HUDEP-2 (cell line): ENCODE results near the gene APOL2.
"Not testable (repeated sequence)": the region's sequence is repeated elsewhere in the genome, so short reads cannot be mapped to it uniquely, and the experiment has no call there.

ENCODE experiments used
- DNase-seq, 76 experiments: peaks; one replicate each; lab custom pipeline; 2025; ENCODE audit not compliant: unreplicated experiment in 76 of 76; lab: John Stamatoyannopoulos, UW

The APOL2 gene

DNA sequence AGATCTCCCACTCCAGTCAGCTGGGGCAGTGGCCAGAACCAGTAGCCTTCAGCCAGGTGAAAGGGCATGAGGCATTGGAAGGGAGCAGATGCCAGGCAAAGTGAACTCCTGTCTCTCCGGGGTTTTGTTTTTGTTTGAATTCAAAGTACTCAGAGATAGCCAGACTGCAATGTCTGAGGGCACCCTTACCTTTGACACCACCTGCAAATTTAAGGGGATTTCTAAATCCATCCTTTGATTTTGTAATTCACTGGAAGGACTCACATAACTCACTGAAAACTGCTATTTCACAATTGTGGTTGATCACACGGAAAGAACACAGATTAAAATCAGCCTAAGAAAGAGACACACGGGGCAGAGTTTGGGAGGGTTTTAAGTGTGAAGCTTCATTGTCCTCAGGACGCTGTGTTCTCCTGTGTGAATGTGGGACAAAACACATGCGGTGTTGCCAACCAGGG lies 23.9 kb upstream of the APOL2 start:
- DNase-seq, result peak in 2 of 76 experiments; percentile 17 to 24

DNA sequence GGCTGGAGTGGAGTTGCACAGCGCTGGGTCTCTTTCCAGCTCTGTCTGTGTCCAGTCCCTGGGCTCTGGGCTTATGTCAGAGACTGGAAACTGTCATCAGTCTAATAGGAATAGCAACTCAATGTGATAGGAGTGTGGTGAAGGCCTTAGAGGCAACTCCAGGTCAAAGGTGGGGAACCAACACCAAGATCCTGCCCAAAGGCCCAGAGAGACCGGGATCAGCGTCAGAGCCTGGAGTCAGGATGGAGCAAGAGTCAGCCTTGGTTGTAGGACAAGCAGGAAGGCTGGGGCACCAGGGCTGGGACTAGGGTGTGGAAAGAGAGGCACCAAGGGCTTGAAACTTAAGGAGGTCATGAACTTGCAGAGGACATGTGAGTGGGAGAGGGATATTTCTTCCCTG lies 23.0 kb upstream of the APOL2 start:
- DNase-seq, result not testable (repeated sequence)

DNA sequence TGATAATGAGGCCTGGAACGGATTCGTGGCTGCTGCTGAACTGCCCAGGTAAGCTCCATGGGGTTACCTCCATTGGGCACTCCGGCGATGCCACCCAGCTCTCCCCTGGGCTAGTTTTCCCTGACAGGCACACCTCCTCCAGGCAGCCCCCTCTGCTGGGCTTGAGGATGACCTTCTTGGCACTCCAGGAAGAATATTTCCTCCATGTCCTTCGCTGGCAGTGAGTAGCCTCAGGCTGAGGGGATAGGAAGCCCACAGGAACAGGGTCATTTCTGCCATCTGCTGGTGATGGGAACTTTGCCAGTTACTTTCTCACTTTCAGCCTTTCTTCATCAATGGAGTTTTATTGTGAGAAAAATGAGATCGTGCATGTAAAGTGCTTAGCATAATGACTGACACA lies 22.3 kb upstream of the APOL2 start:
- not testable (repeated sequence) for DNase-seq

DNA sequence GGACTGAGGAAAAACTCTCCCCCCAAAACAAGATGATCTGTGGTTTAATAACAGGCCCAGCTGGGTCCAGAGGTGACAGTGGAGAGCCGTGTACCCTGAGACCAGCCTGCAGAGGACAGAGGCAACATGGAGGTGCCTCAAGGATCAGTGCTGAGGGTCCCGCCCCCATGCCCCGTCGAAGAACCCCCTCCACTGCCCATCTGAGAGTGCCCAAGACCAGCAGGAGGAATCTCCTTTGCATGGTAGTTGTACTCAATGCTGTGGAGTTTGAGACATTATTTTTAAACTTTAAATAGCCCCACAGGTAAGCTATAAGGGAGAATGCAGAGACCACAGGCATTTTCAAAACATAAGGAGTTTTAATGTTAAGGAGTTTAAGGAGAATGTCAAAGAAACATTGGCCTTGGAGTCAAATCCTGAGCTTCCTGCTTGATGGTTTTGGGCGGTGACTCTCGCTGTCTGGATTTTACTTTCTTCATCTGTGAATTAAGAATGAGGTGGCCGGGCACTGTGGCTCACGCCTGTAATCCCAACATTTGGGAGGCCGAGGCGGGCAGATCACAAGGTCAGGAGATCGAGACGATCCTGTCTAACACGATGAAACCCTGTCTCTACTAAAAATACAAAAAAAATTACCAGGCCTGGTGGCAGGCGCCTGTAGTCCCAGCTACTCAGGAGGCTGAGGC lies 20.4 kb upstream of the APOL2 start:
- no peak for DNase-seq

DNA sequence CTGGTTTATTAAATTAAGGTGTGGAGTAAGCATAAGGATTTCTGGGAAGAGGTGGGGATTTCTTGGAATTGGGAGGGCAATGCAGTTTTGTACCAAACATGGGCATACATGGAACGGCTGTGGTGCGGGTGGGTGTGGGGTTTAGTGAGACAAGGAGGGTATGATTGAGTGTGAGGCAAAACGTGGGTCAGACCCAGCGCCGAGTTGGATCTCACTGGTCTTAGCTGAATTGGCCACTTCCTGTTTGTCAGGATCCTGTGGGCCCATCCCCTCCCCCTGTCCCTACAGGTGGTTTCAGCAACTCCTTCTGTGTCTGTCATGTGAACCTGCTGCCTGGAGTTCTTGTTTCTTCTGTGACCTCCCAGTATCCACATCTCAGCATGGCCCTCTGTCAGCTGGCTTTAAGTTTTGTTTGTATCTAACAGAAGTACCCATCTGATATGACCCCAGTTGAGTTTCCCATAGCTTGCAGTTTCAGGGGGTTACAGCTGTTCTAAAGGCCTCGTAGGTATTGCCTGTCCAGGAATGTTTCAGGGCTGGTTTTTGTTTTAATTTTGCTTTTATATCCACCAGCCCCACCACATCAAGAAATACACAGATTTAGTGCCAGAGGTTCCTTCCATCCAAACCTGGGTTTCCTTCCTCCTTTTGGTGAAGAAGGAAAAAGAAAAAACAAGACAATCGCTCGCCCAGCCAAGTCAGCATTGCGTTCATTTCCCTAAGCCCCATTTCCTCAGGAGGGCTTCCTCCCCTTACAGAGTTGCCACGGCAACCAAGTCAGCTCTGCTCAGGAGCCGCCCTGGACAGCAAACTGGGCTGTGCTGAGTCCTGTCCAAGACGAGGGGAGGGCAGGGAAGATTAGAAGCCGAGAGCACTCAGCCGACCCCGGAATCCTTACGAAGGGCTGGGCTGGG lies 19.6 kb upstream of the APOL2 start:
- peak in 4 of 76 experiments; percentile 7 to 39 (median 16) for DNase-seq

DNA sequence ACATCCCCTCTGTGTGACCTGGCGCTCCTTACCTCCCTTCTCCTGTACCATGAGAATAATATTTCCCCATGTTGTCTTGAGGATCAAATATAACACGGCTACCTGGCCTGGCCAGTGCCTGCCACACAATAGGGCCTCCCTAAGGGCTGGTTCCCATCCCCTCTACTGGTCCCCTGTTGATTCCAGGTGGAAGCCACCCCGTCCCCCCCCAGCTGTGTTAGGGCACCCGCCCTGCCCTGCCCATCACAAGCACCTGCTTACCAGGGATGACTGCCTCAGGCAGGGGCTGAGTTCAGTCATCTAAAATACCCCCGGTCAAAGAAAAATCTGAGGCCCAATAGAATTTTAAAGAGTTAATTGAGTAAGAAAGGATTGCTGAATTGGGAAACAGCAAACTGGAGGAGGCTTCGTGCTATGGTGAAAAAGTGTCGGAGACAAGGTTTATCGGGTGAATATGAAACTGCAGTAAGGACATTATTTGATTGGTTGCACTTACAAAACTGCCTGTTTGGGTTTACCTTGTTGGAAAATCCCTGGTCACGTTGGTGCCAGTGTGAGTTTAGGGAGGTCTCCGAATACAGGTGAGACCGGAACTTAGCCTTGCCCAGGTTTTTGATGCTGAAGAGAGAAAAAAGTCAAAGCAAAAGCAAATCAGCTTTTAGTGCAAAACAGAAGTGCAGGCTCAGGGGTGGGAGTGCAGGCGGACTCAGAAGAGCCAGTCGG lies 18.8 kb upstream of the APOL2 start:
- DNase-seq, result no peak

DNA sequence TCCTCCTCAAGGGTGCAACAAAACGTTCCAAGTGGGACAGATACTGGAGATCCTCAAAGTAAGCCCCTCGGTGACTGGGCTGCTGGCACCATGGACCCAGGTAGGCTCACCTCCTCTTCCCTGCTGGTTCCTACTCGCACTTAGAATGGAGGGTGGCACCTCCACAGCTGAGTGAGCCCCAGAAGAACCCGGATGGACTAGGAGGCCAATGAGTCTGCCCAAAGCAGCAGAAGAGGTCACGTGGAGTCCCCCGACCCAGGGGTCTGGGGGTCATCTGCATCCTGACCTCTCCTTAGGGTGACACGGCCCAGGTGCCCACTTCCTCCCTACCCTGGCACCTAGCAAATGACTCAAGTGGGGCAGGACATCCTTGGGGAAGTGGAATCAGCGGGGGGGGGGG lies 18.0 kb upstream of the APOL2 start:
- no peak for DNase-seq

DNA sequence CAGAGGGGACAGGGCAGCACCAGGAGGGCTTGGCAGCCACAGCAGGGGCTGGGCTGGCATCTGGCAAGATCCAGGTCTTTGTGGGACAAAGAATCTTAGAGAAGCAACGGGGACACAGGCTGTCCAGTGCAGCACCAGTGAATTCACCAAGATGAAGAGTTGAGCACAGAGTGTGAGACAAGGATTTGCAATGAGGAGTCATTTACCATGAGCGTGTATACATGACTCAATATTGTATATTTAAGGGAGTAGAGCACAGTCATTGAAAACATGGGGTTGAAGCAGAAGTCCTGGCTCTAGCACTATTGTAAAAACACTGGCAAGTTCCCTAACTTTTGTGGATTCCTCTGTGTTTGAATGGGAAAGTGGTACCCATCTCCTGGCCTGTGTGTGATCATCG lies 17.2 kb upstream of the APOL2 start:
- no peak for DNase-seq

DNA sequence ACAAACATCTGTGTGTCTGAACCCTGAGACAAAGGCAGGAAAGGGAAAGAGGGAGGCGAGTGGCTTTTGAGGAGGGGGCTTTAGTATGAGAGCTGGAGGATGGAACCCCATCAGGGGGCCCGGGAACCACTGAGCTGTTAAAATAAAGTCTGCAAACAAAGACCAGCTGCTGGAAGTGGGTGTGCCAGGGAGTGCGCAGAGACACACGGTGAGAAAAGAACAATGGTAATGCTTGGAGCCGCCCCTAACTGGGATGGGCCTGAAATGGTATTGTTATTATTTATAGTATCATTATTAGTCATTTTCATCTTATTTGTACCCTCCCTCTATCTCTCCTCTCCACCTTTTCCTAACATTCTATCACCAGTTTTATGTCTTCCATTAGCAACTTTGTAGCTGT lies 16.2 kb upstream of the APOL2 start:
- DNase-seq, result not testable (repeated sequence)

DNA sequence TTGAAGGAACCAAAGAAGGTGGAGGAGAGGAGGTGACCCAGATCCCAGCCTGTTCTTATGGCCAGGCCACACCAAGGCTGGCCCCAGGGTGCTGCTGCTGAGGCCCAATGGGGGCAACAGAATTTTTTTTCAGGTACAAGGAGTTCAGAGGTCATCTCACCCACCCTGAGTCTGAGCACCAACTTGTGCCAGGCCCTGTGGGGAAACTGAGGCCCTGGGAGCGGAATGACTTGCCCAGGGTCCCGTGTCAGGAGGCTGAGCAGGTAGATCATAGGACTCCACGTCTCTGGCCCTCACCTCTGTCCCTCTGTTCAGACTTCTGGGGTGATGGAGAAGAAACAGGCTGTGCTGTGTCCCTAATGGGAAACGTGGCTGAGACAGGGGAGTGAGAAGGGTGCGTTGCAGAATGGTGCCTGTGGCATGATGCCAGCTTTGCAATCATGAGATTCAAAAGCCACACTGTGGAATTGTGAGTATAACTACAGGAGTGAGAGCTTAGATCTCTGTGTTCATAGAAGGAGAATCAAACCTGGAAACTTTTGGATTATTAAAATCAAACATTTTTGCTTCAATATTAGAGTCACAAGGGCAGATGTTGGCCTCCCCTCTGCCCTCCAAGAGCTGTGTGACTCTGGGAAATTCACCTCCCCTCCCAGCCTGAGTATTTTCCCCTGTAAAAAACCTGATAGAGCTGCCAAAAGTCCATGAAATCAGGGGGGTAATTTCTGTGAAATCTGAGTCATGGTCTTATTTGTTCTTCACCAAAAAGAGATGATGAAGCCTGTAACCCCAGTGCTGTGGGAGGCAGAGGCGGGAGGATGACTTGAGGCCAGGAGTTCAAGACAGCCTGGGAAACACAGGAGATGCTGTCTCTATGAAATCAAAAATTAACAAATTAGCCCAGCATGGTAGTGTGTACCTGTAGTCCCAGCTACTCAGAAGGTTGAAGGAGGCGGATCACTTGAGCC lies 14.5 kb upstream of the APOL2 start:
- peak in 45 of 76 experiments; percentile 17 to 70 (median 35) for DNase-seq

DNA sequence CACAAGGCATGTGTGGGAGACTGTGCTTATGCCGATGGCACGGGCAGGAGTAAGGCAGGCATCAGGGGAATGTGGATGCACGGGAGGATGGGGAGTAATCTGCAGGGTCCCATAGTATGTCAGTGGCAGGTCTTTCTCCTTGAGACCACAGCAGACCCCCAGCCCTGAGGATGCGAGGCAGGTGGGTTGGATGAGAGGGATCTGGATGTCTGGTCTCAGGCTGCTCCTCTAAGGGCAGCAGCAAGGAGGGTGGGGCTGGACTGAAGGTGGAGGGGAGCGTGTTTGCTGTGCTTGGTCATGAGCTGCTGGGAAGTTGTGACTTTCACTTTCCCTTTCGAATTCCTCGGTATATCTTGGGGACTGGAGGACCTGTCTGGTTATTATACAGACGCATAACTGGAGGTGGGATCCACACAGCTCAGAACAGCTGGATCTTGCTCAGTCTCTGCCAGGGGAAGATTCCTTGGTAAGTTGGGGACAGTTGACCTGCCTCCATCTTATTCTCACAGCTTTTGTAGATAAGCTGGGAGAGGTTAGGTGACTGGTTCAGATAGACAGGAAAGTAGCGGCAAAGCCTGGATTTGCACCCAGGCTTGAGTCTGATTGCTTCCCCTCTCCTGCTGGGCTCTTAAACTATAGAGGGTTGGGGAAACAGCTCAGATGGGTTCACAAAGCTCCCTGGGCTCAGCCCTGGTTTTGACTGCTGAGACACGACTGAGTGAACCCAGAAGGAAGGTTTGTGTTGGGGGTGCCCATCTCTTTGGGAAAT lies 13.6 kb upstream of the APOL2 start, which contains the start of gene APOL1:
Gene APOL1, plus strand, starts transcription at position 380 of the 769 bp plus-strand sequence. CDS start 1,823 bp downstream, outside the sequence.
- DNase-seq, result peak in 51 of 76 experiments; percentile 10 to 76 (median 37)

DNA sequence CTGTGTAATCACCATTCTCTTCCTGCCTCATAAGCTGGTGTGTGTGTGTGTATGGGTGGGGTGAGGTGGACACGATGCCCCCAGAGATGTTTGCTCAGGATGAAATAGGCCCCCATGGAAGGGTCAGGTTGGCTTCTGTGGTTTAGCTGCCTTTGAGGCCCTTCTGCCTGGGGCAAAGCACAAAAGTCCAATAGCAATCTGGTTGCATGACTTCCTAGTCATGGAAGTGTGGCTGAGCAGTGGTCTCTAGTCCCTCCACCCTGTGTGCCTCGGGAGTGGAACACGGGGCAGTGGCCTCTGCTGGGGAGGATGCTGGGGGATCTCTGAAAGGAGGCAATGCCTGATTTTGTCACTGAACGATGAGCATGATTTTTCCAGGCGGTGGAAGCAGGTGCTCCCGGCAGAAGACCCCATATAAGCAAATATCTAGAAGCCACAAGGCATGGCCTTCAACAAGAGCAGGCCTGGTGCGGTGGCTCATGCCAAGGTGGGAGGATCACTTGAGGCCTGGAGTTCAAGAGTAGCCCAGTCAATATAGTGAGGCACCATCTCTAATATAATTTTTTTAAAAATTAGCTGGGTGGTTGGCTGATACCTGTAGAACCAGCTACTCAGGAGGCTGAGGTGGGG lies 12.8 kb upstream of the APOL2 start:
- DNase-seq, result not testable (repeated sequence)

DNA sequence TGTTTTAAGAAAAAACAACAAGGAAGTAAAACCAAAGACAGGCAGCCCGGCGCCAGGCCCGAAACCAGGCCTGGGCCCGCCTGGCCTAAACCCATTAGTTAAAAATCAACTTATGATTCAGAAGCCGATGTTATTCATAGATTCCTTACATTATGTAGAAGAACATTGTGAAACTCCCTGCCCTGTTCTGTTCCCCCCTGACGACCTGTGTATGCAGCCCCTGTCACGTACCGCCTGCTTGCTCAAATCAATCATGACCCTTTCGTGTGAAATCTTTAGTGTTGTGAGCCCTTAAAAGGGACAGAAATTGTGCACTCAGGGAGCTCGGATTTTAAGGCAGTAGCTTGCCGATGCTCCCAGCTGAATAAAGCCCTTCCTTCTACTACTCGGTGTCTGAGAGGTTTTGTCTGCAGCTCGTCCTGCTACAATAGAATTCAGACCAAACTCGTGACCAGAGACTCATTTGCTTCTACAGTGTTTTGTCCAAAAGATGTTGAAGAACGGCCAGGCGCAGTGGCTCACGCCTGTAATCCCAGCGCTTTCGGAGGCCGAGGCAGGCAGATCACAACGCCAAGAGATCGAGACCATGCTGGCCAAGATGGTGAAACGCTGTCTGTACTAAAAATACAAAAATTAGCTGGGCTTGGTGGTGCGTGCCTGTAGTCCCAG lies 11.1 kb upstream of the APOL2 start:
- not testable (repeated sequence) for DNase-seq

DNA sequence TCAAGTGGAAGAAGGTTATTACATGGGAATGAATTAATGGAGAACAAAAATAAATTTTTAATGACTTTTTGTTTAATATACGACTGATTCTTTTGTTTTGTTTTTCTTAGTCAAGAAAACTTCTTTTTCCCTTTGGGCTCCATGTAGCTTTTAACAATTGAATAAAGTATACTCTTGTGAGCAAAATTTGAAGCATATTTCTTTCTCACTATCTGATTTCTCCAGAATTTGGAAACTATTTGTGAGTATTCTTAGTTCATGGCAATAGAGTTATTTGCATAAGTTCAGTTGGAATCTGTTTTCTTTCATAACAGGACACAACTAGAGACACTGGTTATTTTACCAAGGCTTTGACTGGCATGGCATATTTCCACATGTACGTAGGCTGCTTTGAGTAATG lies 9.8 kb upstream of the APOL2 start:
- DNase-seq, result no peak

DNA sequence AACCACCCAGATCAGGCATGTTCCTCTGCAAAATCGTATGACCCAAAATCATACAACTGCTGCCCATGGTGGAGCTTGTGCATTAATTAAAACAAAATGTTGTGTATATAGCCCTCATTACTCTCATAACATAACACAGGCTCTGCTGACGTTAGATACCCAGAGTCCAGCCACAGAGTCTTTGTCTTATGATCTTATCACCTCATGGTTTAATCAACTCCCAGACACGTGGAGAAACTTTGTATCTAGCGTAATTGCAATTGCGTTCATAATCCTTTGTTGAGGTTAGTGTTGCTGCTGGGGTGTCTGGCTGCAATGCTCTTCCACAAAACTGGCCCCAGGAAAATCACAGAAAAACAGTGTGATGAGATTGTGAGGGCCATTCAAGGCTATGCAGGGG lies 8.6 kb upstream of the APOL2 start:
- DNase-seq, result peak in 12 of 76 experiments; percentile 9 to 59 (median 24)

DNA sequence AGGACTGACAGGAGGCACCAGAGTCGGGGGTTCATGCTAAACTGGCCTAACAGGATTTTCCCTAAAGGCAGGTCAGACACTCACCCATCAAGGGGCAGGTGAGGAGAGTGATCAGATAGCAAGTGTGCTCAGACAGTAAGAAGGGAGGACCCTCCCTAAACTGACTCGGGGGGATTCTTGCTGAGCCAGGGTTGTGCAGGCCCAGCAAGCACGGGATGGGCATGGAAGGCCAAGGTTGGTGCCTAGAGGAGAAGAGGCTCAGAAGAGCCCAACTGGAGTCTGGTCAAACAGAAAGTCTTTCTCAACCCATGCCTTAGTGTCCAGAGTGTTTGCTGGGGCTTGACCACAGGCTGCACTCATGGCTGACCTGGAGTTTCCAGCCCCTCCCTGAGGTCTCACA lies 7.4 kb upstream of the APOL2 start:
- no peak for DNase-seq

DNA sequence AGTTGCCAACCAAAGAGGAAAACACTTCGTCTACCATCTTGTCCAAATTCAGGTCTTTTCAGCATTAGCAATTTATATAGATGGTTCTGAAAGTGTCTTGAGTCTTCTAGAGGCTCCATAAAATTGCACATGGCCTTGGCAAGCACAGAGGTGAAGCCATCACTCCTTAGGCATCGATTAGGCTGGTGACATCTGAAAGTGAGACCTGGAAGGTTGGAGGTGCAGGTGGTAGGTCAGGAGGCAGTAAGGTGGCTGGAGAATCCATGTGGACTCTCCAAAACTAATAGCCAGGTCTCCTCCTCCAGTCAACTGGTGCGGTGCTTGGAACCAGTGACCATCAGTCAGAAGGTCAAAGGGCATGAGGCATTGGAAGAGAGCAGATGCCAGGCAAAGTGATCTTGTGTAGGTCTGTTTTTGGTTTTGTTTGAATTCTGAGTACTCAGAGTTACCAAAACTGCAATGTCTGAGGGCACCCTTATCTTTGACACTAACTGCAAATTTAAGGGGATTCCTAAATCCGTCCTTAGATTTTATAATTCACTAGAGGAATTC lies 6.6 kb upstream of the APOL2 start:
- DNase-seq, result no peak
